GM18508 (cell line): ENCODE results near the gene RASGEF1C.

ENCODE experiments used
- ATAC-seq: cut with Tn5 transposase; IDR thresholded peaks from one replicate; pipeline ENCODE4 v1.9.1; 2021; ENCODE audit warnings: moderate number of reproducible peaks; ENCODE audit not compliant: insufficient read depth, unreplicated experiment

RASGEF1C gene

DNA sequence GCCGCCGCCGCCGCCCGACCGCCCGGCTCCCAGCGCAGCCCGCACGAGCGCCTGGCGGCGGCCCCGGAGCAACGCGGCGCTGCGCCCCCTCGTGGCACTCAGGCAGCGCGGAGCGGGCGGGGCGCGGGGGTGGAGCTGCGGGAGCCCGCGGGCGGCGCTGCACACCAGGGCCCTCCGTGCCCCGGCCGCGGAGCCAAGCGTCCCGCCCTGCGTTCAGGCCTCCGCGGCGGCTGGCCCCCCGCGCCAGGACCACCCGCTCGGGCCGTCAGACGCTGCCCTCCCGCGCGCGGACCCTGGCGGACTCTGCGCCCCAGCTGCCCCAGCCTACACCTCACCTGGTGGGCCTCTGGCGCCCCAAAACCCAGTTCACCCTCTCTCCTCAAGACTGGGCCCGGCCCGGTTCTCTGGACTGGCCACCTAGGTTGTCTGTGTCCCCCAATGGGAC is at the start of gene RASGEF1C:
TSS of gene RASGEF1C (minus strand) at position 75 of the 445 bp plus-strand sequence. CDS start 71,159 bp downstream, outside the sequence.
- no peak for ATAC-seq

- no peak for ATAC-seq
Measured at GRCh38 chr5:180253036-180253824, 44.2 kb upstream of the RASGEF1C start.

GRCh38 chr5:180251887-180252286 is 42.9 kb upstream of the RASGEF1C start:
- no peak for ATAC-seq

- ATAC-seq, result no peak
Measured at GRCh38 chr5:180251141-180251540, 42.1 kb upstream of the RASGEF1C start.

DNA sequence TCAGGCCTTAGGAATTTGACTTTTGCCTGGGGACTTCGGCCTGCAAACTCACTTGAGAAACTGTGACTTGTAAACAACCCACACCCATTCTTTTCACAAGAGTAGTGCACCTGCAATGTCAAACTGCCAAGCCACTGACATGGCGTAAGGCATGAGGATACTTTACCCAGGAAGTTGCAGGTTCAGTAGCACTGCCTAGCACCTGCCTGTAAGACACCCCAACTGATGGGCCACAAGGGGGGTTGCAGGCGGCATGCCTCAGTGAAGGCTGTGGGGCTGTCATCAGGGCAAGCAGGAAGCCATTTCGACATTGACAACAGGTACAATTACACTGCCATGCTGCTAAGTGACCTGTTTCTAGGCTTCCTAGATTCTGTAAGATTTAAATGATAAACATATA is 41.3 kb upstream of the RASGEF1C start:
- no peak for ATAC-seq

DNA sequence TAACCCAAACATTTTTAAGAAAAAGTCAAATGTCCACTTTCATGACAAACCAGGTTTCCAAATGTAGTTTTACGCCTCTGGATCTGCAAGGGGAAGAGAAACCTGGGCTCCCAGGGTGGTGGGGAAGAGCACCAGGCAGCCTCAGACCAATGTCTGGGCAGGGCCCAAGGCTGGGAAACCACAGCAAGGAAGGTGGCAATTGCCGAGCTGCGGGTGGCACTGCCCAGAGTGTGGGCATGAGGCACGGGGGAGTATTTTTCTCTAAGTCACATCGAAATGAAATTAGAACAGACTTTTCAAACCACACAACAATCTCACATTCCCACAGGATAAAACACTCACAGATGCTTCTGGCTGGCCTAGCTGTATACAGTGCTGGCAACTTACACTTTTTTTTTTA is 32.6 kb upstream of the RASGEF1C start:
- no peak for ATAC-seq

- ATAC-seq, result no peak
Measured at GRCh38 chr5:180238631-180239030, 29.6 kb upstream of the RASGEF1C start.

- no peak for ATAC-seq
Measured at GRCh38 chr5:180235846-180236245, 26.8 kb upstream of the RASGEF1C start.

DNA sequence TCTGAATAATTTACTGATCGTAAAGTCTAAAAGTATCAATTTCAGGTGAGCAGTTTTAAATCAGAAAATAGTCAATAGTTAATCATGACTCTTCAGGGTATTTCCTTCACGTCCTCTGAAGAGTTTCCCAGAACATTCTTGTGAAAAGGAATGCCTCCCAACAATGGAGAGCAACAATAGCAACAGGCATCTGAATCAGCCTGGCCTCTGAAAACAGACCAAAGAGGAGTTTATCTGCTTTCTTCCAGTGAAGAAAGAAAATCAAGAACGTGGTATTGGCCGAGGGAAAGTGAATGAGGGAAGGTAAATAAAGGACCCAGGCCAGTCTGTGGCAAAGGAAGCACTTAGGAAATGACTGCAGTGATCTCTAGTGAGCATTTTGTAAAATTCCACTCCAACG is 26.1 kb upstream of the RASGEF1C start:
- ATAC-seq, result no peak

DNA sequence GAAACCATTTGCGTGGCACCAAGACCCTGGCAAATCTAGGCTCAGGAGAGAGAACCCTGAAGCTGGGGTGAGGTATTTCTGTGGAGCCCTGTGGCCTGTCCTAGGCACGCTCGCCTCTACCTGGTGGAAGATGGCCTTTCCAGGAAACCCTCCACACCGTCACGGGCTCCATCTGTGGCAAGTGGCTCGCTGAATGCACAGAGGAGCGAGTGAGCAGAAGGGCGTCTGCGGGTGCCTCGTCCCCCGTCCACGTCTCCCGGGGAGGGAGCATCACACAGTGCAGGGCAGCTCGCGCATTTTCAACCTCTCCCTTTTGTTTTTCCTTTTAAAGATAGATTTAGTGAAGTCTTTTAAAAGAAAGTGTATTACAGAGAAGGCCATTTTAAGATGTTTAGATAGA is 25.3 kb upstream of the RASGEF1C start:
- no peak for ATAC-seq

DNA sequence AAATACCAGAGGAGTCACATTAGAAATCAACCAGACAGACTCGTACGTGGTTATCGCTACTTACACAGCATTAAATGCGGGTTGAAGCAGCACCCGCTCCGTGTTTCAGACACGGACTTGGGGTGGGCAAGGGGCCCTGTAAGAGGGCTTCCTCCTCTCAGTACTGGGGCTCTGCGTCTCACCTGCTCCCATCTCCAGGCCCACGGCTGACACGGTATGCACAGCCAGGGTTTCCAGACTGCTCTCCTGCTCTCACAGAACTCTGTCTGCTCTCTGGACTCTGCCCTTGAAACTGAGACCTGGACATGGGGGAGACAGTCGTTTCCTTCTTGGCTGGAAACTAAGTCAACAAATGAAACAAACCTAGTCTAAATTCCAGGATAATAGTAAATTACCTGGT is 24.7 kb upstream of the RASGEF1C start:
- ATAC-seq, result no peak

DNA sequence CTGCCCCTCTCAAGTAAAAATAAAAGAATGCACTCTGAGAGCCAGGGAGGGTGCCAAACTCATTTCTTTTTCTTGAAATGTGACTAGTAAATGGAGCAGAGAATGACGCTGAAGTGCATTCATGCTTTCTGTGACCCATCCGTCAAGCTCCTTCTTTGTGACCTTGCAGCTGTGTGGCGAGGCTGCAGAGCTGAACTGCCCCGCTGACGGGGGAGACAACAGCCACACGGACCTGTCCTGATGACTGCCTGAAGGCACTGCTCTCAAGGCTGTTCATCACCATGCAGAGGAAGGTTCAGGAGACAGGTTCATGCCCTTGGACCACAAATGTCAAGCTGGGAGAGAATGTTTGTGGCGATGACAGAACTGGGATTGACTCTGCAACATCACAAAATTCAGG is 21.0 kb upstream of the RASGEF1C start:
- ATAC-seq, result no peak

DNA sequence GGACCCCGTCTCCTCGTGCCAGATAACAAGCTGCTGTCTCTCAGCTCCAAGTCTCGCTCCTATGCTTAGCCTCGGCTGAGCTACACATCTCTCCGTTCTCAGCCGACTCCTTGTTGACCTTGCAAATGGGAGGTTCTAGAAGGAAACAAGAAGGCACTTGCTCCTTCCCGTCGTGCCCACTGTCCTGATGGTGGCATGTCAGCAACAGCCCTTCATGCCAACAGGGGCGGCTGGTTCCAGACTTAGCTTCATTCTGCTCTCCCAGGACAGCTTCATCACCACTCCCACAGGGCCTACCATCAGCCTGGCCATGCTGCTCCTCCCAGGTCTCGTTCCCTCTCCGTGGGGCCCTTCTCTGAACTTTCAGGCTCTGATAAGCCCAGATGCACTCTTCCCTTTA is 13.0 kb upstream of the RASGEF1C start:
- ATAC-seq, result no peak

- ATAC-seq, result no peak
Measured at GRCh38 chr5:180217797-180218196, 8.8 kb upstream of the RASGEF1C start.

DNA sequence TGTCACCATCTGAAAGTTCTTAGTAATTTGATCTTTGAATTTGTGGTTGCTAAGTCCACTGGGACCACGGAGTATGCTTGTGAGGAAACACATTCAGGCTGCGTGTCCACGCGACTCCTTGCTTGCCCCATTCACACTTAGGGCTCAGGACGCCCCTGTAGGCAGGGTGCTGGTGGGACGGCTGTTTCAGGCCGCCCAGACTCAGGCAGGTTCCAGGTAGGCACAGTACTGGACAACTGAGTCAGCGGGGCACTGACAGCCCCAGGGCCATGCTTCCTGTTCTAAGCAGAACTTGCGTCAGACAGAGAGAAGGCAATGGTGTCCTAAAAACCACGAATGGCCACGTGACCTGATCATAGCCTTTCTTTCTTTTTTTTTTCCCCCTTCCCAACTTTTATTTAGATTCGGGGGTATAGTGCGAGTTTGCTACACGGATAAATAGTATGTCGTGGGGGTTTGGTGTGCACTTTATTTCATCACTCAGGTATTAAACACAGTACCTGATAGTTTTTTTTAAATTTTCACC is 7.7 kb upstream of the RASGEF1C start:
- no peak for ATAC-seq

DNA sequence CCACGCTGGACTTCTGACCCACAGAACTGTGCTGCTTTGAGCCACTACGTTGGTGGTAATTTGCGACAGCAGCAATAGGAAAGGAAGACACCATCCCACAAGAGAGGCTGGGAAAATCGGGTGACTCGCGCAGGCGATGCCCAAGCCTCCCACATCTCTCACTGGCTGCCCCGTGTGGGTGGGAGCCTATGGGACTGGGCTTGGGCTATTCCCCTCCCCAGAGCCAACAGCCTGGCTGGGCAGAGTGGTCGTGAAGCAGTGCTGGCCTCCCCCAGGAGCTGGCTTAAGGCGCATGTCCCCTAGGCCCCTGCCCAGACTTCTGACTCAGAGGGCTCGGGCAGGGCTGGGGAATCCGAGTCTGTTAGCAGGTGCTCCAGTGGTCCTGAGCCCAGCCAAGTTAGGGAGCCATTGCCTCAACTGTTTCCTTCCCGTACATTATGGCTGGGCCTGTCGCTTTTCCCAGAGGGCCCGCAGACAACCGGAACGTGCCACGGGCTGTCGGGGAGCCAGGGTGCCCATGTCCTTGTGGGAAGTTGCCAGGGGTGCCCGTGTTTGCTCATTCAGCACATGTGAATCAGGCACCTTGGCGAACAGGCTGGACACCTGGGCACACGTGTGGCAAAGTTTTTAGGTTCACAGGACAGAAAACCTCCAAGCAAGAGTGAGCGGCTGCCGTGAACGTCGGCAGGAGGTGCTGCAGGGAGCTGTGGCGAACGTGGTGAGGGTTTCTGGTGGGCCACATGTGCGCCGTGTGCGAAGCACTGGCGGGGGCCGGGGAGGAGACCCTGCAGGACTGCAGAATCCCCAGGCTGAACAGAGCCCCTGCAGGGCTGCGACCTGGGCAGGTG is 7.0 kb upstream of the RASGEF1C start:
- no peak for ATAC-seq

GRCh38 chr5:180214870-180215770 is 6.1 kb upstream of the RASGEF1C start:
- ATAC-seq, result no peak

DNA sequence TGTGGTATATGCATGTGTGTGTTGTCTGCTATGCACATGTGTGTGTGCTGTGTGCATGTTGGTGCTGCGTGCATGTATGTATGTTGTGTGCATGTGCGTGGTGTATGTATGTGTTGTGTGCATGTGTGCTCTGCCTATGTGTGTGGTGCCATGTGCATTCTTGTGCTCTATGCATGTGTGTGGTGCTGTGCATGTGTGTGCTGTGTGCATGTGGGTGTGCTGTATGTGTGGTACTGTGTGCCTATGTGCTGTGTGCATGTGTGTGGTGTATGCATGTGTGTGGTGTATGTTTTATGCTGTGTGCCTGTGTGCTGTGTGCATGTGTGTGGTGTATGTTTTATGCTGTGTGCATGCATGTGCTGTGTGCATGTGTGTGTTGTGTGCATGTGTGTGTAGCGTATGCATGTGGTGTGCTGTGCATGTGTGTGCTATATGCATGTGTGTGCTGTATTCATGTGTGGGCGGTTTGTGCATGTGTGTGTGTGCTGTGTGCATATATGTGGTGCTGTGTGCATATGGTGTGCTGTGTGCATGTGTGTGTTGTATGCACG is 4.7 kb upstream of the RASGEF1C start:
- no peak for ATAC-seq

GRCh38 chr5:180213256-180213600 is 4.2 kb upstream of the RASGEF1C start:
- no peak for ATAC-seq
